Measurements from ENCODE around the gene CSNK1D. TPM values are rescaled to one million over a fixed set of nuclear protein-coding genes. Genes with fewer than 3 reads are reported as not detected.

Gene CSNK1D
- total RNA-seq, 1 donor from 2014 or later, result 150 TPM

- H3K27me3 ChIP-seq, result no peaks in the 10 kb centered on the region
- no peak overlapping the region for H3K27ac ChIP-seq
- H3K36me3 ChIP-seq, result no peaks in the 10 kb centered on the region
- peaks cover under 1% of the 10 kb centered on the region for H3K4me1 ChIP-seq
- ATAC-seq (peak; percentile 31), DNase-seq (no peak)
- TF ChIP-seq CTCF (IDR thresholded peaks at IDR 0.05), result no peak
- intact Hi-C loops (cut with DNase I), result no loop called here
- H3K9me3 ChIP-seq, result no peaks in the 10 kb centered on the region
- no peak overlapping the region for H3K4me3 ChIP-seq
Measured at GRCh38 chr17:82200743-82201497, 72.6 kb downstream of the CSNK1D start.

- no peaks in the 10 kb centered on the region for H3K4me1 ChIP-seq
- intact Hi-C loops (cut with DNase I), result no loop called here
- H3K36me3 ChIP-seq, result peaks cover under 1% of the 10 kb centered on the region
- DNase-seq, result no peak
- no peak for ATAC-seq
- TF ChIP-seq CTCF (IDR thresholded peaks at IDR 0.05), result no peak
- no peaks in the 10 kb centered on the region for H3K9me3 ChIP-seq
- no peaks in the 10 kb centered on the region for H3K27me3 ChIP-seq
- no peak overlapping the region for H3K27ac ChIP-seq
- H3K4me3 ChIP-seq, result no peak overlapping the region
Measured at GRCh38 chr17:82200135-82200534, 73.4 kb downstream of the CSNK1D start.

DNA sequence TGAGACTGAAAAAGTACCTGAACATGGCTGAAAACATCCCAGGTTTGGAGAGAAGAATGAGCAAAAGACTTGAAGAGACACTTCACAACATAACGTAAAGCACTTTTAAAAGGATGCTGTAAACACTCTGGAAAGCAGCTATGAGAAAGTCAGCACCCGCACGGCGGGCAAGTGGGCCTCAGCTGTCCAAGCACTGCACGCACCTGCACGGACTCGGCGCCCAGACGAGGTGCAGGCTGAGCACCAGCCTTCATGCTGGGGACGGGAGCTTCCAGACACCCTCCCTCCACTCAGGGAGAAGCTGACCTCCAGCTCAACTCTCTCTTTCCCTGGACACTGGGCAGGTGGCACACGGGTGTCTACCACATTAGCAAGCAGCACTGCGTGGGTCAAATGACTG lies 74.0 kb downstream of the CSNK1D start:
- Histone ChIP-seq H3K9me3 (no peaks in the 10 kb centered on the region), H3K36me3 (peaks cover 7% of the 10 kb centered on the region), H3K27me3 (no peaks in the 10 kb centered on the region), H3K4me1 (no peaks in the 10 kb centered on the region), H3K27ac (no peak overlapping the region), H3K4me3 (no peak overlapping the region)
- intact Hi-C loops (cut with DNase I), result no loop called here
- no peak for ATAC-seq
- no peak for TF ChIP-seq CTCF (IDR thresholded peaks at IDR 0.05)
- no peak for DNase-seq

DNA sequence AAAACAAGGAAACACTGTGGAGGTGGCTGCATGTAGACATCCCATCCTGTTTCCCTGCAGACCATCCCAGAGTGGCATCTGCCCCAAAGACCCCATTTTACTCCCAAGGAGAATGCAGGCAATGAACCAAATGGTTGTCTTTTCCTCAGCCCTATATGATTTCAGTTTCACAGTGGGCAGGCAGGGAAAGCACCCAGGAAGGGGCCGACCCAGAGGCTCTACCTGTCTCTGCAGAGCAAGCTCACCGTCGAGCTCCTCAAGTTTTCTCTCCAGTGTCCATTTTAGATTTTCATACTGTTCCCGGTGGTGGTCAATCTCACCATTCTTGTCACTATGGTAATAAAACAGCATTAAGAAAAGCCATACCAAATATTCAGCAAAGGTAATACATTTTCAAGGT lies 75.4 kb downstream of the CSNK1D start:
- no peak overlapping the region for H3K27ac ChIP-seq
- no peak for DNase-seq
- no peak for TF ChIP-seq CTCF (IDR thresholded peaks at IDR 0.05)
- H3K9me3 ChIP-seq, result no peaks in the 10 kb centered on the region
- H3K4me1 ChIP-seq, result no peaks in the 10 kb centered on the region
- ATAC-seq, result no peak
- intact Hi-C loops (cut with DNase I), result no loop called here
- H3K4me3 ChIP-seq, result no peak overlapping the region
- no peaks in the 10 kb centered on the region for H3K27me3 ChIP-seq
- peaks cover 21% of the 10 kb centered on the region for H3K36me3 ChIP-seq

DNA sequence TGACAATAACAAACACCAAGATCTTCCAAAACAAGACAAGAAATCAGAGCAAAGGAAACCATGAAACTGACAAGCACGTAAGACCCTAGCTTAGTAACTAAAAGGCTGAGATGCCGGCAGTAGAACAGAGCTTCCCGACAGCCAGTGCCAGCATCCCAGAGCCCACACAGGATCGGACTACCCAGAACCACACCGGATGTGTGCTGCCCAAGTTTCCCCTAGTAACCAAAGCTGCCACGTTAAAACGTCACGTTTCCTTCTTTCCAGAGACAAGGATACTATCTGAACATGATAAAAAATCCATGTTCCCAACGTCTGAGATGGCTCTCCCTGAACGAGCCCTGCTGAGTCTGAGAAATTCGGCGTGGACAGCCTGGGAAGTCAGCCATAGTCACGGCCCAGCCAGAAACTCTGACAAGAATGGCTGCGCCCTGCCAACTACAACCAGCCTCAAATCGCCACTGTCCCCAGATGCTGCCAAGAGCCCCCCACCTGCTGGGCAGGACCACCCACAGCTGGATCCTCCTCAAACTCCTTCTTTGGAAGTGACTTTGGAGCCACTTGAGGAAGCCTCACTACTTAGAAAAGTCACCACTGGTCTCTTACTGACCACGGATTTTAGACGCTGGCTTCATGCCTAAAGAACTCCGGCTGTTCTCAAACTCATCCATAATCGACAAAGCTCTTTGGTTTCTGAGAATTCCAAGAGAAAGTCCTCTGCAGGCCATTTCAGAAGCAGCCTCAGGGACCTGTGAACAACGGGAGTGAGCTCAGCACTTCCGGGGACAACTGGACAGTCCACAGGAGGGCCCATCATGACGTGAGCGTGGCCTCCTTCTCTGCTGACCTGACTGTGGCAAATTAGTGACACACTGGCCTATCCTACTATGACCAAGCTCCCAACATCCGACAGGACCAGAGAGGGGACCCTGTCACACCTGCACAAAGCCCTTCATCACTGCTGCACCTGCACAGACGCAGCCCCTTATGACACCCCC lies 77.5 kb downstream of the CSNK1D start:
- Histone ChIP-seq H3K27me3 (no peaks in the 10 kb centered on the region), H3K36me3 (peaks cover 32% of the 10 kb centered on the region), H3K27ac (peak overlapping the region; percentile 36), H3K4me3 (no peak overlapping the region), H3K4me1 (no peaks in the 10 kb centered on the region), H3K9me3 (no peaks in the 10 kb centered on the region)
- intact Hi-C loops (cut with DNase I), result no loop called here
- ATAC-seq, result no peak
- TF ChIP-seq CTCF (IDR thresholded peaks at IDR 0.05), result no peak
- DNase-seq, result no peak
